RPMI7951 (cell line): ENCODE measurements around the gene RUNX1. TPM values are rescaled to one million over a fixed set of nuclear protein-coding genes. Genes with fewer than 3 reads are reported as not detected.

Source experiments
- DNase-seq: peaks from one replicate; pipeline ENCODE4 v3.0.0-alpha.2; 2012; ENCODE audit warnings: low read depth
- total RNA-seq: library from RNA; depleted of rRNA; stranded (reverse); fragments of >200 nt; shearing (Covaris generic); gene quantifications from 2 replicates; pipeline ENCODE4 v1.2.3, GENCODE V29; 2014

The RUNX1 gene
- total RNA-seq, 1 experiment from 2014 or later: 13.8 TPM

GRCh38 chr21:34745557-34746255 is 303.4 kb downstream of the RUNX1 start:
- DNase-seq: peak; percentile 84

GRCh38 chr21:34744801-34745200 is 304.3 kb downstream of the RUNX1 start:
- DNase-seq: no peak

GRCh38 chr21:34743831-34744230 is 305.3 kb downstream of the RUNX1 start:
- DNase-seq: peak; percentile 94

- no peak for DNase-seq
These were observed 305.8 kb downstream of the RUNX1 start for GRCh38 chr21:34743285-34743684.

- no peak for DNase-seq
These were observed 308.9 kb downstream of the RUNX1 start for GRCh38 chr21:34740198-34740597.
